22Rv1 (cell line): ENCODE results near the gene IRX2.

ENCODE experiments used
- CTCF ChIP-seq: fragments of 450-650 bp; IDR thresholded peaks from 2 replicates; pipeline ENCODE4 v1.5.1; 2017; ENCODE audit warnings: mild to moderate bottlenecking
- ZFX ChIP-seq: fragments of 450-650 bp; IDR thresholded peaks from 2 replicates; pipeline ENCODE4 v1.6.1; 2017; ENCODE audit warnings: antibody characterized with exemption, borderline replicate concordance

DNA sequence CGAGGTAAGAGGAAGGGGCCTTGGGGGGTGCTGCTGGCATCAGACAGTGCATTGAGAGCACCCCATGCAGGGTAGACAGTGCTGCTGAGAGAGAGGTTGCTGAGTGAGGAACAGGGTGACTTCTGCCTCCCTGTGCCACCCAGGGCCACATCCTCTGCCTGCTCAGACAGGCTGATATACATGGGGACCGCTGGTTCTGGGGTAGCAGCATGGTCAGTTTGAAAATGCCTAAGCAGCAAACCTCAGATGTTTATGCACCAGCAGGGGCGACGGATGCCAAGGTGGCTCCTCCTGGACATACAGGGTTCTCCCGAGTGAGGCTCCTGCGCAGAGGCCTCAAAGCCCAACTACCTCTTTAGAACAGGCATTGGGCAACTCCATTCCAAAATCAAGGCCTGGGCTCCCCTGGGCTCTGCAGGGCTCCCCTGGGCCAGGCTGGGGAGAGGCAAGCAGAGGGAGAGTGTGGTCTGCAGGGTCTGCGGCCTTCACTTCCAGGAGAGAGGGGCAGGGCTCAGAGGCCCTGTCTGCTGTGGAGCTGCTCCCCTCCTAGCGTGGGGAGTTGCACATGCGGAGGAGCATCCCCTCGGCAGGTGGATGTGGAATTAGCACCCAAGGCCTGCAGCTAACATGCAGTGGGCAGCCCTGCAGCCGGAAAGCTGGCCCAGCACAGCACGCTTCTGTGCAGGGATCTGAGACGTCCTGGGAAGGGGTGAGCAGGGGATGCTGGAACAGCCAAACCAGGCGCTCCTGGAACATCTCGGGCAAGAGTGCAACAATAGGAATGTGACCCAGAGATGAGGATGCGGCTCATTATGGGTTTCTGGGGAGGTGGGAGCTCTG is 46.5 kb downstream of the IRX2 start:
- TF ChIP-seq CTCF, result no peak
- TF ChIP-seq ZFX, result no peak
